Measurements from ENCODE around the gene USP6NL. TPM values are rescaled to one million over a fixed set of nuclear protein-coding genes. Genes with fewer than 3 reads are reported as not detected.
A peak's percentile ranks its signal among the peaks of the same experiment; 100 is the strongest.

The USP6NL gene
- total and polyA plus RNA-seq, 2 of the 8 experiments (the other 6 are each of a cell fraction or from before 2014, with no cell fraction given): 10.9 to 28.8 TPM

DNA sequence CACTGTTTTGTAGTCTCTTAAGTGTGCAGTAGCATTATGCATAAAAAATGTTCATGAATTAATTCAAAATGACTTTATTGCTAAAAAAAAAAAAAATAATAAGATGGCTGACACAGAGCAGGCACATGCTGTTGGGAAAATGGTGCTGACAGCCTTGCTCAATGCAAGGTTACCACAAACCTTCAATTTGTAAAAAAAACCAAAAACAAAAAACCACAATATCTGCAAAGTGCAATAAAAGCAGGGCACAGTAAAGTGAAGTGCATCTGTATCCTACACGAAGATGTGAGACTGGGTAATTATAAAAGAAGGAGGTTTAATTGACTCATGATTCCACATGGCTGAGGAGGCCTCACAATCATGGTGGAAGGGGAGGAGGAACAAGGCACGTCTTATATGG, 185.8 kb downstream of the USP6NL start:
- Histone ChIP-seq H2BK5ac (ENCODE audit: low read depth, low read length) (no peak overlapping the region), H3K9ac (replicated peaks in 1 of 4; ENCODE audit: extremely low read depth in 1 of 4, low read depth in 3 of 4, low read length in 3 of 4) (no peak overlapping the region), H3K23ac (ENCODE audit: insufficient read length) (no peak overlapping the region), H4K8ac (ENCODE audit: extremely low read depth, insufficient read depth, low read length) (no peak overlapping the region), H3K27me3 (replicated peaks in 1 of 4; ENCODE audit: control insufficient read depth in 3 of 4, extremely low read depth in 1 of 4, insufficient read depth in 3 of 4, low read length in 3 of 4) (no peaks in the 10 kb centered on the region), H4K20me1 (replicated peaks in 1 of 2; ENCODE audit: control insufficient read depth in 1 of 2, insufficient read depth in 2 of 2, low read length in 2 of 2) (no peaks in the 10 kb centered on the region), H4K5ac (ENCODE audit: insufficient read length, low read depth, low read length) (no peak overlapping the region), H2AK5ac (ENCODE audit: low read depth, low read length) (0 out of 2 replicates have a peak overlapping the region, but pooled peaks have one; percentile 4), H3K79me2 (ENCODE audit: control insufficient read depth in 1 of 2, insufficient read depth in 2 of 2, low read length in 2 of 2) (no peaks in the 10 kb centered on the region), H2BK20ac (ENCODE audit: low read length) (no peak overlapping the region), H3K4me2 (ENCODE audit: insufficient read depth in 1 of 2, low read depth in 2 of 2, low read length in 2 of 2) (no peak overlapping the region), H3K9me3 (ENCODE audit: insufficient read depth in 2 of 2, low read depth in 1 of 2, low read length in 1 of 2) (peaks cover 0 to 8% of the 10 kb centered on the region in 2 experiments; a peak in 1 of 4 replicates), H3K23me2 (ENCODE audit: low read depth, low read length) (no peaks in the 10 kb centered on the region), H3K56ac (replicated peaks; ENCODE audit: insufficient read length, low read depth, low read length) (no peak overlapping the region), H3K36me3 (ENCODE audit: control insufficient read depth in 2 of 4, insufficient read depth in 4 of 4, low read length in 3 of 4) (no peaks in the 10 kb centered on the region), H3K4me3 (ENCODE audit: extremely low read depth in 1 of 4, insufficient read depth in 2 of 4, low read depth in 3 of 4, low read length in 4 of 4) (no peak overlapping the region), H4K91ac (replicated peaks; ENCODE audit: insufficient read length, low read length) (no peak overlapping the region), H3K14ac (ENCODE audit: insufficient read length) (no peak overlapping the region), H3K18ac (ENCODE audit: extremely low read depth, low read length) (no peak overlapping the region), H2BK120ac (replicated peaks; ENCODE audit: low read depth, low read length) (no peak overlapping the region), H2BK12ac (ENCODE audit: low read depth, low read length) (no peak overlapping the region), H2AFZ (ENCODE audit: low read length) (no peak overlapping the region), H3K4ac (replicated peaks; ENCODE audit: insufficient read length, low read depth, low read length) (no peak overlapping the region), H3K4me1 (replicated peaks in 1 of 4; ENCODE audit: control insufficient read depth in 3 of 4, insufficient read depth in 4 of 4, low read length in 3 of 4) (no peaks in the 10 kb centered on the region), H3K79me1 (ENCODE audit: low read depth, low read length) (no peaks in the 10 kb centered on the region), H3K27ac (ENCODE audit: low read depth, low read length) (no peak overlapping the region), H2BK15ac (ENCODE audit: low read length) (no peak overlapping the region)
- DNase-seq (ENCODE audit: low read depth in 1 of 2, low spot score in 2 of 2) (no peak), FAIRE-seq (no peak)
- WGBS, 2 experiments (ENCODE audit: extremely low coverage in 1 of 2, insufficient coverage in 1 of 2, insufficient read length in 1 of 2, insufficient replicate concordance in 2 of 2, low coverage in 1 of 2, low lambda C conversion rate in 2 of 2, missing lambda C conversion rate in 1 of 2): 94% methylated on average over 2 of the region's 2 CpGs; no CpG with 5 or more reads in 1 of the 2 experiments
- TF ChIP-seq EGR1 (IDR thresholded peaks at IDR 0.05; ENCODE audit: borderline replicate concordance, low read depth, low read length) (no peak), SUZ12 (IDR thresholded peaks at IDR 0.05; ENCODE audit: low read length) (no peak), MAFK (IDR thresholded peaks at IDR 0.05; ENCODE audit: low read depth, low read length) (no peak), YY1 (IDR thresholded peaks at IDR 0.05; ENCODE audit: low read depth, low read length) (no peak), EP300 (IDR thresholded peaks at IDR 0.05; ENCODE audit: borderline replicate concordance in 1 of 2, low read depth in 2 of 2, low read length in 2 of 2) (no peak), TEAD4 (IDR thresholded peaks at IDR 0.05; ENCODE audit: low read depth, low read length) (no peak), CREB1 (IDR thresholded peaks at IDR 0.05) (no peak), BACH1 (IDR thresholded peaks at IDR 0.05; ENCODE audit: low read length) (no peak), RNF2 (IDR thresholded peaks at IDR 0.05; ENCODE audit: borderline replicate concordance, low read depth, low read length, missing control alignments, poor library complexity, severe bottlenecking) (no peak), CHD1 (IDR thresholded peaks at IDR 0.05; ENCODE audit: low read depth, low read length) (no peak), HDAC6 (IDR thresholded peaks at IDR 0.05; ENCODE audit: low read depth, low read length) (no peak), CTBP2 (IDR thresholded peaks at IDR 0.05; ENCODE audit: borderline replicate concordance, insufficient read depth, insufficient read length, low read length) (no peak), GTF2F1 (IDR thresholded peaks at IDR 0.05; ENCODE audit: borderline replicate concordance, low read depth, low read length) (no peak)
- TF ChIP-seq, protein P1, sequence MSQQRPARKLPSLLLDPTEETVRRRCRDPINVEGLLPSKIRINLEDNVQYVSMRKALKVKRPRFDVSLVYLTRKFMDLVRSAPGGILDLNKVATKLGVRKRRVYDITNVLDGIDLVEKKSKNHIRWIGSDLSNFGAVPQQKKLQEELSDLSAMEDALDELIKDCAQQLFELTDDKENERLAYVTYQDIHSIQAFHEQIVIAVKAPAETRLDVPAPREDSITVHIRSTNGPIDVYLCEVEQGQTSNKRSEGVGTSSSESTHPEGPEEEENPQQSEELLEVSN (IDR thresholded peaks at IDR 0.05): no peak
- ChIA-PET POLR2A (ENCODE audit: partially characterized antibody) (no interaction called here), CTCF (ENCODE audit: partially characterized antibody) (interaction anchor here (0.6 to 3.2 kb wide), 11 partner anchors 9 to 999 kb away, joined by 3 to 36 read pairs (median 4); no protein-coding TSS in a partner anchor)
